HG02610 (cell line): ENCODE data around the gene SLC6A8.
"Not testable (repeated sequence)": the region's sequence is repeated elsewhere in the genome, so short reads cannot be mapped to it uniquely, and the experiment has no call there.

Experiments used
- ATAC-seq: cut with Tn5 transposase; IDR thresholded peaks from one replicate; pipeline ENCODE4 v1.9.1; 2021; ENCODE audit warnings: mild to moderate bottlenecking, moderate library complexity; ENCODE audit not compliant: unreplicated experiment

Gene SLC6A8

DNA sequence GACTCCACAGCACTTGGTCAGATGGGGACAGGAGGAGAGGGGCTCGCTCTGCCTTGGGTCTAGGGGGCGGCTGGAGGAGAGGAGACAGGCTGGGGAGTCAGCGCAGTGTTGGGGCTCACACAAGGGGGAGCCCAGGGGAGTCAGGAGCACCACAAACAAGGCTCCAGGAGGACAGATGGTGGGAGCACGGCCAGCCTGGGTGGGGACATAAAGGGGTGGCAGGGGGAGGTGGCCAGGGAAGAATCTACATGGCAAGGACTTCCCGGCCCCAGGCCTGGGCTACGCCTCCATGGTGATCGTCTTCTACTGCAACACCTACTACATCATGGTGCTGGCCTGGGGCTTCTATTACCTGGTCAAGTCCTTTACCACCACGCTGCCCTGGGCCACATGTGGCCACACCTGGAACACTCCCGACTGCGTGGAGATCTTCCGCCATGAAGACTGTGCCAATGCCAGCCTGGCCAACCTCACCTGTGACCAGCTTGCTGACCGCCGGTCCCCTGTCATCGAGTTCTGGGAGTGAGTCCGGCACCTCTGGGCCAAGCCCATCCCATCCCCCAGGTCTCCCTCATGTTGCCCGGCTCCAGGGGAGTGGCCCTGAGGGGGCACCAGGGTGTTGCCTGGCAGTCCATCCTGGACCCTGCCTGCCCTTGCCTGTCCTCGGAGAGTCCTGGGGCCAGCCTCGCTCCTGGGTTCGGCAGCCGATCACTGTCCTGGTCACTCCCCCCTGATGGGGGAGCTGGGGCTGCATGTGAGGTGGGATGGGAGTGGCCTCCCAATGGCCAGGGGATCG is 3.5 kb downstream of the SLC6A8 start:
- not testable (repeated sequence) for ATAC-seq

GRCh38 chrX:153692003-153692402 is 4.3 kb downstream of the SLC6A8 start:
- ATAC-seq: no peak

DNA sequence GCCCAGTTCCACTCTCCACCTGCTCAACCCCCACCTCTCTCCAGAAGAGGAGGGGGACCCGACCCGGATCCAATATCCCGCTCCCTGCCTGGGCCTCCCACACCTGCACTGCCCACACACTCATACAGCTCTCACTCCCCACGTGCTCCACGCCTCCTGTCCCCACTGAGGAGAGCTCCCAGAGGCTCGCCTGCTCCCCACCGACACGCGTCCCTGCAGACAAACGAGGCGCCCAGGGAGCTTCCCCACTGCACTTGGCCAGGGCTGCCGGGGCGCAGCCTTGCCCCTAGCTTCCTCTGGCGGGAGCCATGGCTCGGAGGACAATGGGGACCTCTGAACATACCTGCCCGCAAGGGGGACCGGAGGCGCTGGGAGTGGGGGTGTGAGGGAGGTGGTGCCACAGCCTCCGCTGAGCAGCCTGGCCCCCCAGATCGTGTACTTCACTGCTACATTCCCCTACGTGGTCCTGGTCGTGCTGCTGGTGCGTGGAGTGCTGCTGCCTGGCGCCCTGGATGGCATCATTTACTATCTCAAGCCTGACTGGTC is 5.0 kb downstream of the SLC6A8 start:
- ATAC-seq: no peak

DNA sequence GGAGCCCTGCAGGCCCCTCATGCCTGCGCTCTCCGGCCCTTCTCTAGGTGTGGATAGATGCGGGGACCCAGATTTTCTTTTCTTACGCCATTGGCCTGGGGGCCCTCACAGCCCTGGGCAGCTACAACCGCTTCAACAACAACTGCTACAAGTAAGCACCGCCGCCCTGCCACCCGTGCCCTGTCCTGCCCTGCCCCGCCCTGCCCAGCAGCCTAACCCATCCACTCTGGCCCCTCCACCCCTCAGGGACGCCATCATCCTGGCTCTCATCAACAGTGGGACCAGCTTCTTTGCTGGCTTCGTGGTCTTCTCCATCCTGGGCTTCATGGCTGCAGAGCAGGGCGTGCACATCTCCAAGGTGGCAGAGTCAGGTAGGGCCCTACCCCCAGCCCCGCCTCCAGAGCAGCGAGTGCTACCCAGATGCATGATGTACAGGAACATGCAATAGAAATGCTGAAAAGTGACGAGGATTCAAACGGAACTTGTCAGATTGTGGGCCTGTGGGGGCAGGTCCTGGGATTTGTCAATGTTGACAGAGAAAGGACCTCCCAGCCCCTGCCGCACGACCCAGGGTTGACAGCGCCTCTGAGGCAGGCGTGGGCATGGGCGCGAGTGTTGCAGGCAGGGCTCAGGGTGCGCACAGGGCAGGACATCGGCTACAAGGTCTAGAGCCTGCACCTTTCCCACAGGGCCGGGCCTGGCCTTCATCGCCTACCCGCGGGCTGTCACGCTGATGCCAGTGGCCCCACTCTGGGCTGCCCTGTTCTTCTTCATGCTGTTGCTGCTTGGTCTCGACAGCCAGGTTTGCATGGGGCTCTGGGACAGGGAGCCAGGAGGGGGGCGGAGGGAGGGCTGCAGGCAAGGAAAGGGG is 5.7 kb downstream of the SLC6A8 start:
- ATAC-seq: no peak

DNA sequence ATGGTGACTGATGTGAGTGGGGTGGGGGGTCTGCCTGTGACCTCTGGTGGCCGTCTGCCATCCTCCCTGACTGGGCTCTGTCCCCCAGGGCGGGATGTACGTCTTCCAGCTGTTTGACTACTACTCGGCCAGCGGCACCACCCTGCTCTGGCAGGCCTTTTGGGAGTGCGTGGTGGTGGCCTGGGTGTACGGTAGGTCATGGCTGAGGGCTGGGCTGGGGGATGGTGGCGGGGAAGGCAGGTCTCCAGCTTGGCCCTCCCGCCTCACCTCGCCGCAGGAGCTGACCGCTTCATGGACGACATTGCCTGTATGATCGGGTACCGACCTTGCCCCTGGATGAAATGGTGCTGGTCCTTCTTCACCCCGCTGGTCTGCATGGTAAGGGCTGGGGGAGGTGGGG is 6.5 kb downstream of the SLC6A8 start:
- not testable (repeated sequence) for ATAC-seq

DNA sequence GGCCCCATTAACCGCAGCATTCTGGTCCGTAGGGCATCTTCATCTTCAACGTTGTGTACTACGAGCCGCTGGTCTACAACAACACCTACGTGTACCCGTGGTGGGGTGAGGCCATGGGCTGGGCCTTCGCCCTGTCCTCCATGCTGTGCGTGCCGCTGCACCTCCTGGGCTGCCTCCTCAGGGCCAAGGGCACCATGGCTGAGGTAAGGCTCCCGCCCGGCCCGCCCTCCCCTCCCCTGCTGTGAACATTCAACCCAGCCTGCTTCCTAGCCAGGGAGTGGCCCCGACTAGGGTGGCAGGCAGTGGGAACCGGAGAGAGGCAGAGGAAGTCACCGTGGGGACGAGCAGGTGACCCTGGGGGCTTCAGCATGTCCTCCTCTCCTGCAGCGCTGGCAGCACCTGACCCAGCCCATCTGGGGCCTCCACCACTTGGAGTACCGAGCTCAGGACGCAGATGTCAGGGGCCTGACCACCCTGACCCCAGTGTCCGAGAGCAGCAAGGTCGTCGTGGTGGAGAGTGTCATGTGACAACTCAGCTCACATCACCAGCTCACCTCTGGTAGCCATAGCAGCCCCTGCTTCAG is 7.1 kb downstream of the SLC6A8 start:
- no peak for ATAC-seq

GRCh38 chrX:153696100-153696499 is 8.4 kb downstream of the SLC6A8 start:
- no peak for ATAC-seq

- ATAC-seq: not testable (repeated sequence)
Measured at GRCh38 chrX:153696538-153696937, 8.8 kb downstream of the SLC6A8 start.

- ATAC-seq: not testable (repeated sequence)
Measured at GRCh38 chrX:153696986-153697722, 9.4 kb downstream of the SLC6A8 start.

GRCh38 chrX:153697924-153698865 is 10.5 kb downstream of the SLC6A8 start:
- ATAC-seq: no peak

DNA sequence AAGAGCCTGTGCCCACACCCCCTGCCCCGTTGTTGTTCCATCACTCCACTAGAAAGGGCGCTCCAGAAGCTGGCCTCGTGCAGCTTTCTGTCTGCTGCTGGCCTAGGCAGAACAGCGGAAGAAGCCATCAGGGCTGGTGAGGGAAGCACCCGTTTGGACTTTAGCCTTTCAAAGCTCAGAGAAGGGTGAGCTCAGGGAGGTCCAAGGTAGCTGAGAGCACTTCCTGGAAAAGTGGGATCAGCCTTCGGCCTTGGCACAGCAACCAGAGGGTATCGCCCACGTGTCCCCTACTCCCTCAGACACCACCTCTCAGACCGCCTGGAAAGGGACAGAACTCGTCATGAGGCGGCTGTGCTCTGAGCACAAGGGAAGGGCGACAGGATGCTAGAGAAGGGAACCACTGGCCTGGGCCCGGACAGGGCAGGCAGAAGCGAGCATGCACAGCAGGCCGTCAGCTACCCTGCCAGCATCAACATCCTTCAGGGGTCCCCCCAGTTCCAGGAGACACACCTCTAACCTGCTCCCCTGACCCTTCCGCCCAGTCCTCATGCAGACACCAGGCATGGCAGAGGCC is 11.6 kb downstream of the SLC6A8 start:
- not testable (repeated sequence) for ATAC-seq

- ATAC-seq: not testable (repeated sequence)
Measured at GRCh38 chrX:153699784-153700371, 12.2 kb downstream of the SLC6A8 start.

- ATAC-seq: no peak
Measured at GRCh38 chrX:153700376-153700945, 12.7 kb downstream of the SLC6A8 start.

DNA sequence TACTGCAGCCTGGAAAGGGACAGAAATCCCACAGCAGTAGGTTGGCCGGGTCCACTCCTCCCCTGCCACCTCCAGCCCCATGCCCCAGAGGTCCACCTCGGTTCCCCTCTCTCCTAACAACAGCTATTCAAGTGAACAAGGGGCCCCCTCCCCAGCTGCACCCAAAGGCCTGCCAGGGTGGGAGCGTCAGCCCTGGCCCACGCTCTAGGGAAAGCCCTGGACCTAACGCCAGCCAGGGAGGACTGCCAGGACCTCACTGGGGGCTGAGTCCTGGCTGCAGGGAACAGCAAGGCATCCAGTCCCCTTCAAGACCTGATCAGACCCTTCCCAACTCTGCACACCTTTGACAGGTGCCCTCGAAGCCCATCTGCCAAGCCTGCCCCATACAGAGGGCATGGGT is 13.2 kb downstream of the SLC6A8 start:
- ATAC-seq: no peak

- ATAC-seq: no peak
Measured at GRCh38 chrX:153701706-153702105, 14.0 kb downstream of the SLC6A8 start.

DNA sequence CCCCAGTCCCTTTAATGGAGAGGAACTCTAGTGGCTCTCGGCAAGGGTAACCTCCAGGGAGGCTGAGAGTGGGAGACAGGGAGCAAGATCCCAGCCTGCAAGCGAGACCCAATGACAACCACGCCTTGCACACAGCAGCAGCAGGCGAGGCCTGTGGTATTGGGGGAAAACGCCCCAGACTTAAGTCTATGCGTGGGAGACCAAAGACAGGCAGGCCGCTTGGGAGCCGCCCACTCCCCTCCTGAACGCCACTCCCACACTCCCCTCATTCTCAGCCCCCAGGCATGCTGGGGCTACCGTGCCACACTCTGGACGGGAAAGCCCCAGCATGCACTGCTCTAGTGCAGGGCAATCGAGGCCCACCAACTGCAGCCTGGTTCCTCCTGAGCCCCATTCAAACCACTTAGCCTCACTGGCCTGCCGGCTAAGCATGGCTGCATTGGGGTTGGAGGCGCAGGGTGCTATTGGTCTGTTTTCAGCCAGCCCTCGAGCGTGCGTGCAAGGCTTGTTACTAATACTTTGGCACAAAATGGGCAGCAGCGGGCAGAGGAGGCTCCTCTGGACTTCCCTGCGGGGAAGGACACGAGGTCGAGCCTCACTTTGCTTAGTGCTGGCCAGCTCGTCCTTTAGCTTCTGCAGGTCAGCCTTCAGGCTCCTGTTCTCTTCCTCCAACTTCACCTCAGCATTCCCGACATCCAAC is 14.8 kb downstream of the SLC6A8 start:
- ATAC-seq: no peak

DNA sequence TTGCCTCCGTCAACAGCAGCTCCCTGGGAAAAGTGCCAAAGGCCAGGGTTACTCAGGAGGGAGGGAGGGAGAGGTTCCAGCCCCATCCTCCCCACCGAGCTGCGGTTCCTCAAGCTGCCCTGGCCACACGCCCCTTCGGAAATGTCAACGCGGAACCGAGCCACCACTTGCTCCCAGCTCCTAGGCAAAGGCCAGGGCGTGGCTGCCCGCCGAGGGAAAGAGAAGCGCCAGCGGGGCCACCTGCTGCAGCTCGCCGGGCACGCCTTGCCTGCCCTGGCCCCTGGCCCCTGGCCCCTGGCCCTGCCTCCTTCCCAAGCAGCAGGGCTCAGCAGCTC is 15.3 kb downstream of the SLC6A8 start:
- no peak for ATAC-seq

- no peak for ATAC-seq
Measured at GRCh38 chrX:153704021-153704526, 16.3 kb downstream of the SLC6A8 start.
